Retinal pigment epithelial cell (primary cell): ENCODE data around the gene CHIT1.

Source experiments
- DNase-seq: peaks from one replicate; pipeline ENCODE4 v3.0.0-alpha.2; 2010; ENCODE audit warnings: low read depth
- H3K4me3 ChIP-seq: 2 replicates; pipeline ENCODE4 v1.5.1; 2011; ENCODE audit warnings: mild to moderate bottlenecking, low read length, control low read depth, moderate library complexity
- CTCF ChIP-seq: conservative IDR thresholded peaks from 2 replicates; pipeline ENCODE4 v1.5.1; 2011; ENCODE audit warnings: low read depth, low read length, control low read depth, inconsistent platforms

Gene CHIT1

GRCh38 chr1:203214871-203215270, 14.6 kb downstream of the CHIT1 start:
- no peak for DNase-seq
- no peak for TF ChIP-seq CTCF
- no peak overlapping the region for H3K4me3 ChIP-seq

DNA sequence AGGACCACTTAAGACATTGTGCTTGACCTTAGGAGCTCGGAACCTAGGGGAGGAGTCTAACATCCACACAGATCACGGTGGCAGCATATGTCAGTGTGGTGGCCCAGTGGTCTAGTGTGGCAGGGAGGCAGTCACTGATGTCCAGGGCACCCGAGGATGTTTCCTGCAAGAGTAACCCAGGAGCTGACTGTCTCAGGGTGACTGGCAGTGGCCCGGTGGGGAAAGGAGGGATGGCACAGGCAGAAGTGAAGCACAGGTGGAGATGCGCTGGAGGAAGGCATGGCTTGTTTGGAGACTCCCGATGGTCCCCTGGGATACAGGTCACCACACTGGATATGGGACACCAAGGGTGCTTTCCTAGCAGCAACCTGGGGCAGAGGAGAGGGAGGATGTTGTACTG, 16.3 kb downstream of the CHIT1 start:
- no peak overlapping the region for H3K4me3 ChIP-seq
- TF ChIP-seq CTCF = no peak
- no peak for DNase-seq

- no peak for TF ChIP-seq CTCF
- H3K4me3 ChIP-seq = no peak overlapping the region
- DNase-seq = no peak
These were observed 17.7 kb downstream of the CHIT1 start for GRCh38 chr1:203211812-203212211.

DNA sequence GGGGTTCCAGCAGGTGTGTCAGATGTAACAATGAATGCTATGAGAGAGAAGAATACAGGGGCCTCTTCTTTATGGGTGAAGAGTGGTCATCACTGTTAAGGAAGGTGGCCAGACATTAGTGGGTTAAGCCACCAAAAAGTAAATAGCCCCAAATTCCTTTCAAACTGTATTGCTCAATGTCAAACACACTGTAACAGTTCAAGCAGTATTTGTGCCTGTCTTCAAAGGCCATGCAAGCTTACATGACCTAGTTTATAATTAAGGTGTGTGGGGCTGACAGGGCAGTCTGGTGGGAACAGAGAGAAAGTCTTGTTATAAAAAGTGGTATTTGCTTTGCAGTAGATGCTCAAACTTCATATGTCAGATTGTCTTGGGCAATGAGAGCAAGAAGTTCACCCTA, 18.5 kb downstream of the CHIT1 start:
- DNase-seq = no peak
- no peak for TF ChIP-seq CTCF
- no peak overlapping the region for H3K4me3 ChIP-seq

DNA sequence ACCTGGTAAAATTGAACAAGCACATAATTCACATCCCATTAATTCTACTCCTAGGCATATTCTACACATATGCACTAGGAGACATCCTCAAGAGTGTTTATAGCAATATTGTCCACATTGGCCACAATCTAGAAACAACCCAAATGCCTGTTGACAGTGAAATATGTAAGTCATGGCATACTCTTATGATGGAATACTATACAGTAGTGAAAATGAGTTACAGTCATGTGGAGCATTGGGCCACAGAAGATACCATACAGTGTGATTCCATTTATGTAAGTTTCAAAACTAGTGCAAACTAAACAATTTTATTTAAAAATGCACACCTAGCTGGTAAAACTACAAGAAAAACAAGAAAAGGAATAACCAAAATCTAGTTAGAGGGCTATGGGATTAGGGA, 19.1 kb downstream of the CHIT1 start:
- TF ChIP-seq CTCF = no peak
- no peak for DNase-seq
- no peak overlapping the region for H3K4me3 ChIP-seq

GRCh38 chr1:203208181-203208580, 21.3 kb downstream of the CHIT1 start:
- H3K4me3 ChIP-seq = no peak overlapping the region
- DNase-seq = no peak
- no peak for TF ChIP-seq CTCF

- H3K4me3 ChIP-seq = no peak overlapping the region
- no peak for DNase-seq
- no peak for TF ChIP-seq CTCF
These were observed 21.7 kb downstream of the CHIT1 start for GRCh38 chr1:203207751-203208150.
